Left forelimb (tissue), 1 donor: Measurements from ENCODE around the gene HOXB4.

Source experiments
- DNase-seq: peaks from one replicate; pipeline ENCODE4 v3.0.0-alpha.2; 2018; ENCODE audit warnings: low spot score

HOXB4 gene

DNA sequence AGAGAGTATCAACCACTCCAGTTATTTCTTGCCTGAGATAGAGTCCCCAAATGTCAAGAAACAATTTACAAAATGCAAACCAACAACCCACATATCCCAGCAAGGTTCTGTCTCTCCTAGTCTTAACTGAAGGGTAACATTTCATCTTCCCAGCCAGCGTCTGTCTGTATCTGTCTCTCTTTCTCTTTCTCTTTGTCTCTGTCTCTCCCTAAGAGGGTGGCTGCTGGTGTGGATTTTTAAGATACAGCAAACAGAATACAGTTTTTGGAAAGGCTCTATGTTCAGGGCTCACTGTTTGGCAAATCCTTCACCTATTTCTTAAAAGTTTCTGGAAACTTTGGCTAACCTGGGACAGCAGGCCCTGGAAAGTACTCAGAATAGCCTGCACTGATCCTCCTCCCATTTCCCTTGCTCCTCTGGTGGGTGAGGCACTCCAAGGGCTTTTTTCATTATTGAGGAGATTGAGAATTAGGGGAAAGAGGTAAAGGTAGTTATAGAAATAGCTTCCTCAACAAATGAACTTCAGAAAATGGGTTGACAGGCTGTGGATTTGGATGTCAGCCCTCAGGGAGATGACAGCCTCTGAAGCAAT lies 6.2 kb downstream of the HOXB4 start:
- no peak for DNase-seq

DNA sequence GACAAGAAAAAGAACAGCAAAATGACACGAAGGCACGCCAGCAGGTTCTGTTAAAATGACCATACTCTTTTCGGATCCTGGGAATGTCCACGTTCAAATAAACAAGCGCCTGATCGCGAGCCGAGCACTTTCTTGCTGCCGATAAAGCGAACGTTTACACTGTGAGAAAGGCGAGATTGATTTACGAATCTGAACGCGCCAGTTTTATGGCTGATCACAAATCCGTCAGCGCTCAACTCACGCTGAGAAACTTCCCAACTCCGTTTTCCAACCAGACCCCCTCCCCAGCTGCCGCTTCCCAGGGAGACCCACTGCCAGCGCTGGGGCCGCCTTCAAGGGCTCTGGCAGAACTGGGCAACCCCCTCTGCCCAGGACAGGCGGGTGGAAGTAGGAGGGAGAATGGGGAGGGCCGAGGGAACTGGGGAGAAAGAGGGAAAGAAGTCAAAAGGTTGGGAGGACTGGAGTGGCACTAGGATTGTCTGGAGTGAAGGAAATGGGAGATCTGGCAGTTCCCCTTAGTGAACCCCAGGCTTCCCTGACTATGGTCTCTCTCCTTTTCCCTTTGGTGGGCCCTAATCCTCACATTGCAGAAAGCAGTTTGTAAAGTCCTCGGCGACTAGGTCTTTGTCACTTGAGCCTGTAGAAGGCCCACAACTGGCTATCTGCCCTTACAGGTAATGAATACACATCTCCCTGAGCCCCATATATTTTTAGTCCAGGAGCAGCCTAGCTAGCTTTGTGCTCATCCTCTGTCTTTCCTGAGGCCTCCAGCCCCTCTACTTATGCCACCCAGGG lies 6.9 kb downstream of the HOXB4 start:
- DNase-seq: no peak

GRCh38 chr17:48570325-48571023 lies 7.7 kb downstream of the HOXB4 start:
- DNase-seq: no peak

- no peak for DNase-seq
Measured at GRCh38 chr17:48569674-48570324, 8.4 kb downstream of the HOXB4 start.

- DNase-seq: no peak
Measured at GRCh38 chr17:48569240-48569582, 8.9 kb downstream of the HOXB4 start.

DNA sequence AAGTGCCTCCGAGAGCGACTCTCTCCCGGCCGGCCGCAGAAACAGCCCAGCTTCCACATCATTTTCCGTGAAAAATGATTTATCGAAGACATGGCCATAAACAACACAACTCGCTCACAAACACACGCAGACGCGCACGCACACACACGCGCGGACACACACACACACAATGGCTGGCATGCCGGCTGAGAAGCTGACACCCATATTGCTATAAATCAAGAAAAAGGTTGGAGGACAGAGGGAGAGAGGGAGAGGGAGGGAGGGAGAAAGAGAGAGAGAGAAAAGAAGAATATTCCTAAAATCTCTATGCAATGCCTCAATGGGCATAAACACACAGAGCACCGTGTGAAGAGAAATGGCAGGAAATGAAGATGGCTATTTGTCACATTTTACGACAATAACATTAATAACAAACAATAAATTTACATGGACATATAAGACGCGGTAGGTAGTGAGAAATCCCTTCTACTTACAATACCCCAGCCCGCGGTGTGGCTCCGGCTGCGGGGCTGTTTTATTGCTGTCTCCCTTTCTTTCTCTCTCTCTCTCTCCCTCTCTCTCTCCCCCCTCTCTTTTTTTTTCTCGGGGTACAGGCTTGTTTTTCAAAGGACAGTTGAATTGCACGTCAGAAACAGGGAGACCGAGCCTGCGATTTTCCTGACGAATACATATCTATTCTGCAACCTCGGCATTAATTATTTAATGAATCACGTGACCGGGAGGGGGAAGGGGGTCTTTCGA lies 9.5 kb downstream of the HOXB4 start:
- no peak for DNase-seq

DNA sequence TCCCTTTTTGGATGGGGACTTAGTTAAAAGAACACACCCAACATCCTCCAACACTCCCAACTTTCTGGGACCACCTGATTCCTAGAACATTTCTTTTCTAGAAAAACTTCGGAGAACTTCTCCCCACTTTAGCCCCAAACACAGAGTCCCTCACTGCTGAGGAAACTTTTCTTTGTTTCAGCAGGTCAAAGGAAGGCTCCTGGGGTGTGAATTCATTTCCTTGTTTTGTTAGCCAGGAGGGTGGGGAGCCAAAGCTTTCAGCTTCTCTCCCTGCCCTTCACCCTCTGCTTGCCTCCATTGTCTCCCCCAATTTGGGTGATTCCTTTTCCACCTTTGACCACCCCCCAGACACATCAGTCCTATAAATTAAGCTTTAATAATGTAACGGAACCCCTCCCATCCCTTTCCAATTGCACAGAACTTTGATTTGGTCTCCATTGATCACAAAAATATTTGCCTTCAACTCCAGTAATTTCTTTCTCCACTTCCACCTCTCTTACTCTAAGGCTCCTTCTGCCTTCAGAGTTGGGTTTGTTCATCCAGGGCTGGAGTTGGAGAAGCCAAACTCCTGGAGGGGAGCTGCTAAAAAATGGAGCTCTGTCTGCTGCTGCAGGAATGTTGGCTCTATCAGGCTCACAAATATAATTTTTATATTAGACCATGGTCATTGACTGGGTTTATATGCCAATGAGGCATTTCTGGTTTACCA lies 10.3 kb downstream of the HOXB4 start:
- DNase-seq: no peak

- no peak for DNase-seq
Measured at GRCh38 chr17:48567209-48567608, 10.9 kb downstream of the HOXB4 start.

- no peak for DNase-seq
Measured at GRCh38 chr17:48566717-48567116, 11.4 kb downstream of the HOXB4 start.

DNA sequence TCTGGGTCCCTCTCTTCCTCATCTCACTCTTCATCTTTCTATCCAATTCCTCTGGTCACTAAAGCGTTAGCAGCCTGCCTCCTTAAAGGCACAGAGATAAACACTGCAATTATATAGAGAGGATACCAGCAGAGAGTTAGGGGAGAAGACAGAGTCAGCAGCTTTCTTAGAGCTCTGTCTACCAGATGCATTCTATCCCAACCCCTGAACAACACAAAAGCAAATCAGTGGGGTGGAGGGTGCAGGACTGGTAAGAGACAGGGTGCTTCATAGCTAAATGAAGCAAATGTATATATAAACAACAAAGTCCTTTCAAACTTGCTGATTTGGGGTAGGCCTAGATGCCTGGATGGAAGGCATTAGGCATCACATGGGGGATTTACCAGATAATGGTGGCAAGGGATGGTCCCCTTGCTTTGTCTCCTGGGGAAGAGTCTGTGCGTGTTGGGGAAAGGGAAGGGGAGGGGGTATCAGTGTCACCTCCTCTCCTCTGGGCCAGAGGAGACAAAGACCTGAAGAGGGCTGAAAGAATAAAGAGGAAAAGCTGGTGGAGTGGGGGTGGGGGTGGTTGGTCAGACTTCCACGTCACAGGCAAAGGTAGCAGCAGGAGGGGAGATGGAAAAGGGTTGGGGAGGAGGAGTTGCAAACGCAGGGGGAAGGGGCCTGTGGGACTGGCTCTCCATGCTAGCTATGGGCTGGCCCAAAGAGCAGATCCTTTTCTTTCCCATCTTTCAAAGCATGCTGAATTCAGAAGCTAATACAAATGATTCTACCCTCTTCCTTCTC lies 12.0 kb downstream of the HOXB4 start:
- DNase-seq: no peak

DNA sequence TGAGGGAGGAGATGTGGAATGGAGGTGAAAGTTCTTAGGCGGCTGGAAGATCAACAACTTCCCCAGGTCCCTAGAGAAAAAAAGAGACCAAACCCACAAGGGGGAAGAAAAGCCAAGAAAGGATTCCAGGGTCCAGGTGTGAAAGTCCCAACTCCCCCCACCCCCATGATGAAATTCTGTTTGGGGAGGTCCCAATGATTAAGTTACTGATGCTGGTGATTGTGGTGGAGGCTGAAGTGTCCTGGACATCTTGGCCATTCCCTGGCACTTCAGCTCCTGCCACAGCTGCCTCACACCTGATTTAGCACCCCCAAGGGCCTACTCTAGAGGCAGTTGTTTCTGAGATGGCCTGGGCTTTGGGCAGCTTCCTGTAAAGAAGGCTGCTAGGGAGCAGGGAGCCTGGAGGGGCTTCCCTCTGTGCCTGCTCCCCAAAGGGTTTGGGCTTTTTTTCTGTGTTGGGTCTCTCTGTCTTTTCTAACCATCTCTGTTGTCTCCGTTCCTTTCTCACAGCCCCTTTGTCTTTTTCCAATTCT lies 13.1 kb downstream of the HOXB4 start:
- no peak for DNase-seq

DNA sequence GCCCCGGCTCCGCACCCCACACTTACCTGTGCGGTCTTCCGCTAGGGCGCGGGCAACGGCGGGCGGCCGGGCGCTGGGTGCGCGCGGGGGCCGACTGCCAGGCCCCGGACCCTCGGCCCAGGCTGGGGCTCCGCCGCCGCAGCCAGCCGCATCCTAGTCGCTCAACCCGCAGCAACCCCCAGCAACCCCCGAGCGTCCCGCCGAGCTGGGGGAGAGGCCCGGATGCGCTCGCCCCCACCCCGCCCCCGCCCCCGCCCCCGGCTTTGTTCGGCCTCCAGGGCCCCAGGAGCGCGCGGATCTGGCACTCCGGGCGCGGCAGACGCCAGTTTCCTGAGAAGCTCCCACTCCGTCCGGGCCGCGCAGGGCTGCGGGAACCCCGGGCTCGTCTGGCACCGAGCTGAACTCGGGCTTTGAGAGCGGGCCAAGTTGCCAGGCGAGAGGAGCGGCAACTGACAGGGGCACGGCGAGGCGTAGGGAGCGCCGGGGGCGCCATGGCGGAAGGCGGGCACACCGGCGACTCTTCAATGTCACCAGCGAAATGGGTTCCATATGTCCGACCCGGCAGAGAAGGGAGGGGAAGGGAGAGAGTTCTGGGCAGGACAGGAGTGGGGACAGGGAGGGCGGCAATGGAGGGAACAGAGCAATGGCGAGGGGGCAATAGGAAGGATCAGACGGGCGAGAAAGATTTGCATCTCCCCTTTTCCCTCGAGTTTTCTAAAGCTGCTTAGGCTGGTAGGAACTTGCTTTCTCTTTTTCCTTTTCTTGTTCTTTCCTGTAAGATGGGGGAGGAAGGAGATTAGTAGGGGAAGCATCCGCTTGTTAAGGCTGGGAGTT lies 13.7 kb downstream of the HOXB4 start:
- no peak for DNase-seq

DNA sequence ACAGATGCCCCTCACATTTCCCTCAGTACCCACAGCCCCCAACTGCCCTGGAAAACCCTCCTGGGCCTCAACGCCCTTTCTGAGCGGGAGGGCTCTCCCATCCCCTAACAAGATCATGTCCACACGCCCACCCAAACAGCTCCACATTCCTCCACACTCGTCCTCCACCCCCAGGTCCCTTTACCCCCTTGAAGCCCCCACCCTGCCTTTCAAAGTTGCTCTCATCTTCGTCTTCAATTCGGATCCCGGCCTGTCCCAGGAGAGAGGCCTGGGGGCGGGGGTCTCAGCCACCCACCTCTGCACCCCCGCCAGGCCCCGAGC lies 14.3 kb downstream of the HOXB4 start:
- no peak for DNase-seq

- DNase-seq: no peak
Measured at GRCh38 chr17:48563385-48563838, 14.7 kb downstream of the HOXB4 start.

DNA sequence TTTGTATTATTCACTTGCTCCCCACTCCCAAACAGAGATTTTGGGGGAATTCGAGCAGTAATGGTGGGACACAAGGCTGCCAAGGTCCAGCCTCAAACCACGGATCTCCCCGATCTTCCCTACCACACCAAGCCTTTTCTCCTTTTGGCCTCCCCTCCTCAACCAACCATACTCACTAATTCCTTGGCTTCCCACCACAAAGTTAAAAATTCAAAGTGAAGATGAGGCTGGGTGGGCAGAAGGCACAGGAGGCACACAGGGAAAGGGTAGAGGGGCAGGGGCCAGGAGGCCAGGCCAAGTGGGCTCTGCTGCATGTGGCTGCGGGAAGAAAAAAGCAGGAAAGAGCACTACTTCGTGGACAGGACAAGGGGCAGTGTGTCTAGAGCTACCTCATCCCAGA lies 15.2 kb downstream of the HOXB4 start:
- DNase-seq: no peak

DNA sequence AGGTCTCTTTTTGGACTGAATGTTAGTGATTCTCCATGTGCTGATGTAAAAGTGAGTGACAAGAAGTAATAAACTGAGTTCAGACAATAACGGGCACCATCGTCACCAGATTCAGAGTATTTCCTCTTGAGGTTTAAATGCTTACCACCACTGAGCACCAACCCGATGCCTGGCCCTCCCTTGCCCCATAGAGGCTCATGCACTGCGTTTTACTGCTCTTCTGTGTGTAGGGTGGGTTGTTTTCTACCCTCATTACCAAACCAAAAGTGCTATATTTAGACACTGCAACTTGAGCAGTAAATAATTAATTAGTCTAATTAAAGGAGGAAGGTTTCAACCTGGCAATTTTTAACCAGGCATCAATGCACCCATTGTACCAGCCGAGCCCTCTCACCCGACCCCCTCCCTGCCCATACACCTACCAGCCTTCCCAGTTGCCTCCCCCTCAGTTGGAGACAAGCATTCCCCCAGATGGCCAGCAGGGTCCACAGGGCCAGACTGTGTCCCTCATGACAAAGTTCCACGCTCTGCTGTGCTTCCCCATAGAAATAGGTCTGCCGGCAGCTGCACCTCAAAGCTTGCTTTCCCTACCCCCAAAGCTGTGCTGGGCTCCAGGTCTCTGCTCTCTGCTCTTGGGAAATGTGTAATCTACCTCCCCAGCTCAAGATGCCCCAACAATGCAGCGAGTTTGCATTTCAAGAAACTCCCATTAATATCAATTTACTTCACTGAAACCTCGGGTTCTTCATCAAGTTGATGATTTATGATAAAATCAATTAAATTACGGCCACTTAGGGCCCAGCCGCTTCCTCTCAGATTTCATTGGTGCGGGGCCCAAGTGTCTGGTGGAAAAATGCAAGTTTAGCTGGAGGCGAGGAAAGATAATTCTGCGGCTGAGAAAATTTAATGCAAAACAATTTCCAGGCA lies 16.0 kb downstream of the HOXB4 start:
- DNase-seq: no peak

GRCh38 chr17:48559840-48560817 lies 18.0 kb downstream of the HOXB4 start:
- DNase-seq: no peak
